ENCODE results near the gene CEP290.

The CEP290 gene

DNA sequence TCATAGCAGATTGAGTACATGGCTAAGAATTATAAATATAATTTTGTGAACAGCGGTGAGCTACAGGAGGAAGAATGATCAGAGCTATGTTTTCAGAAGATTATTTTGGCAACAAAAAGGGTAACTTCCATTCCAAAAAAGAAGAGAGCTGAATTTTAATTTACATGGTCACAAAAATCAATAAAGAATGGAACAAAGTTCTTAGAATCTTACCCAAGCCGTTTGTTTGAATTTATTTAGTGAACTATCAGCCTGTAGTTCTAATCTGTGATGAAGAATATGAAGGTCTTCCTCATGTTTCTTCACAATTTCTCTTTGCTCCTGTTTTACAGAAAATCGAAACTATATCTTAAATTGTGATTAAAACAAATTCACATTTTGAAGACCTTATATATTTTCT is 58.3 kb downstream of the CEP290 start:
- TF ChIP-seq, protein P1, sequence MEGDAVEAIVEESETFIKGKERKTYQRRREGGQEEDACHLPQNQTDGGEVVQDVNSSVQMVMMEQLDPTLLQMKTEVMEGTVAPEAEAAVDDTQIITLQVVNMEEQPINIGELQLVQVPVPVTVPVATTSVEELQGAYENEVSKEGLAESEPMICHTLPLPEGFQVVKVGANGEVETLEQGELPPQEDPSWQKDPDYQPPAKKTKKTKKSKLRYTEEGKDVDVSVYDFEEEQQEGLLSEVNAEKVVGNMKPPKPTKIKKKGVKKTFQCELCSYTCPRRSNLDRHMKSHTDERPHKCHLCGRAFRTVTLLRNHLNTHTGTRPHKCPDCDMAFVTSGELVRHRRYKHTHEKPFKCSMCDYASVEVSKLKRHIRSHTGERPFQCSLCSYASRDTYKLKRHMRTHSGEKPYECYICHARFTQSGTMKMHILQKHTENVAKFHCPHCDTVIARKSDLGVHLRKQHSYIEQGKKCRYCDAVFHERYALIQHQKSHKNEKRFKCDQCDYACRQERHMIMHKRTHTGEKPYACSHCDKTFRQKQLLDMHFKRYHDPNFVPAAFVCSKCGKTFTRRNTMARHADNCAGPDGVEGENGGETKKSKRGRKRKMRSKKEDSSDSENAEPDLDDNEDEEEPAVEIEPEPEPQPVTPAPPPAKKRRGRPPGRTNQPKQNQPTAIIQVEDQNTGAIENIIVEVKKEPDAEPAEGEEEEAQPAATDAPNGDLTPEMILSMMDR (IDR thresholded peaks at IDR 0.05; ENCODE audit: borderline replicate concordance, insufficient read depth, low read depth, low read length): no peak
- no peak overlapping the region for H3K4me3 ChIP-seq (ENCODE audit: low read depth, low read length)

DNA sequence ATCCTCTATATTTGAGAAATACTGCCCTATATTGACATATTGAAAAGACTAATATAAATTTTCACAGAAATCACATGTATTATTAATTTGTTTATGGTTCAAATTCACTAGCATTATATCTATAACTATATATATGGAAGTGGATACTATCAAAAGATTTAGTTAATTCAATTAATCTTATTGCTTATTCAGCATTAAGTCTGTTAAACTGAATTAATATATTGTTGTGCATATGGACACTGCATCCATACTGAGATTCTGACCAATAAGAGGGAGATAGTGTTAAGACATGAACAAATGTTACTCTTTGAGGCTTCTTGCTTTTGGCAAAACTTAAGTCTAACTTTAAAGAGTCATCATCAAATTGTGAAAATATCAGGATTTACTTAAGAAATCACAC is 60.6 kb downstream of the CEP290 start:
- TF ChIP-seq, protein P1 (IDR thresholded peaks at IDR 0.05; ENCODE audit: borderline replicate concordance, insufficient read depth, low read depth, low read length): no peak

DNA sequence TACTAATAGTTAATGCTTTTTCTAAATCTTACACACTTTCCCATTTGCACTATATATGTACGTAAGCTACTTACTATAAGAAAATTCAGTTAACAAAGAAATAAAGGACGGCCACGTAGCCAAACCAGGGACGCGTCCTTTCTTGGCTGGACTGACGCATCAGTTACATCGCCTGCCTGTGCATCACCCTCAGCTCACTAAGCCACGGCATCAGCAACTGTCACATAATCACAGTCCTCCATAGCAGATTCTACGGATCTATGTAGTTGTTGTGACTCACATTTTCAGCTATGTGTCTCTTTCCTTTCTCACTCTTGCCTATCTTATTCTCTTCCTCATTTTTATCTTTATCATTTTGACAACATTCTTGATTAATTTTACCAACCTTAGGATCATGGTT is 74.6 kb downstream of the CEP290 start:
- TF ChIP-seq, protein P1 (IDR thresholded peaks at IDR 0.05; ENCODE audit: borderline replicate concordance, insufficient read depth, low read depth, low read length): no peak
- no peak overlapping the region for H3K4me3 ChIP-seq (ENCODE audit: low read depth, low read length)

More for the DNA sequence above, 60.6 kb downstream of the CEP290 start:
- no peak overlapping the region for H3K4me3 ChIP-seq (ENCODE audit: low read depth, low read length)

DNA sequence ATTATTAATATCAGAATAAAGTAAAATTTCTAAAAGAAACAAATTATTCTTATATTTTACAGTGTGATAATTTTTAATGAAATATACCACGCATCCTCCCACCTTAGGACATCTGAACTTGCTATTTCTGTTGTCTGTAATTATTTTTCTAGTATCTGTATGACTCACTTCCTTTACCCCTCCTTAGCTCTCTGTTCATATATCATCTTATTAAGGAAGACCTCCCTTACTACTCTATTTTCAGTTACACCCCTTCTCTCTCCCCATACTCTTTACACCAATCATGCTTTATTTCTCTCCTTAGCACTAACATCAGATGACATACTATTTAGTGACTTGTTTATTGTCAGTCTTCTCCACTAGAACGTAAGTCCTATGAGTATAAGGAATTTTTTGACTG is 78.5 kb downstream of the CEP290 start:
- no peak overlapping the region for H3K4me3 ChIP-seq (ENCODE audit: low read depth, low read length)
- TF ChIP-seq, protein P1 (IDR thresholded peaks at IDR 0.05; ENCODE audit: borderline replicate concordance, insufficient read depth, low read depth, low read length): no peak

DNA sequence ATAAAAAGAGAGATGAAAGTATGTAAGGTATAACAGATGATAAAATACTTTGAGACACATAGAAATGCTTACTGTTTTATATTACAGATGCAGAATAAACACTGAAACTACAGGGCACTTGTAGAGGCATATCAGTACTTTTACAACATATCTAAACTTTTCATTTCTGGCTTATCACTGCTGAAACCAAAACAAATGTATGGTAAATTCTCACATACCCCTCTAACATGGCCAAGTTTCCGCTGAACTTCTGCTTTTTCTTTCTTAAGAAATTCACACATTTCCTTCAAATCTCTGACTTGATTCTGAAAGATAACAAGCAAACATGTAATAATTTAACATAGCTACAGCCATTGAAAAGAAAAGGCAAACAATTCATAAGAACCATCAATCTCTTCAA is 79.4 kb downstream of the CEP290 start:
- H3K4me3 ChIP-seq (ENCODE audit: low read depth, low read length): no peak overlapping the region
- TF ChIP-seq, protein P1 (IDR thresholded peaks at IDR 0.05; ENCODE audit: borderline replicate concordance, insufficient read depth, low read depth, low read length): no peak

DNA sequence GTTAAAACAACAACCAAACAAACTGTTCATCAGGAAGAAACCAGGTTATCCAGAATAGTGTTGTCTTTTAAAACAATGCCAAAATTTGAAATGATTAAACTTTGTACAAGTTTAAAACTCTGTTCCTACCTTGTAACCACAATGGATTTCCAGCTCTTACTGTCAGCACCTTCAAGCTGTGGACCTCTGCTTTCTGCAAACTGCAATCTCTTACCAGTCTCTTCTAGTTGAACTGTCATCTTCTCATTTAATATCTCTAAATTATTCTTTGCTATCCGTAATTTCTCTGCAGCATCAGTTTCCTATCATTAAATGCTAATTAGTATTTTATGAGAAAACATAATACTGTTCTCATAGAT is 83.2 kb downstream of the CEP290 start:
- TF ChIP-seq, protein P1 (IDR thresholded peaks at IDR 0.05; ENCODE audit: borderline replicate concordance, insufficient read depth, low read depth, low read length): no peak
- H3K4me3 ChIP-seq (ENCODE audit: low read depth, low read length): no peak overlapping the region

DNA sequence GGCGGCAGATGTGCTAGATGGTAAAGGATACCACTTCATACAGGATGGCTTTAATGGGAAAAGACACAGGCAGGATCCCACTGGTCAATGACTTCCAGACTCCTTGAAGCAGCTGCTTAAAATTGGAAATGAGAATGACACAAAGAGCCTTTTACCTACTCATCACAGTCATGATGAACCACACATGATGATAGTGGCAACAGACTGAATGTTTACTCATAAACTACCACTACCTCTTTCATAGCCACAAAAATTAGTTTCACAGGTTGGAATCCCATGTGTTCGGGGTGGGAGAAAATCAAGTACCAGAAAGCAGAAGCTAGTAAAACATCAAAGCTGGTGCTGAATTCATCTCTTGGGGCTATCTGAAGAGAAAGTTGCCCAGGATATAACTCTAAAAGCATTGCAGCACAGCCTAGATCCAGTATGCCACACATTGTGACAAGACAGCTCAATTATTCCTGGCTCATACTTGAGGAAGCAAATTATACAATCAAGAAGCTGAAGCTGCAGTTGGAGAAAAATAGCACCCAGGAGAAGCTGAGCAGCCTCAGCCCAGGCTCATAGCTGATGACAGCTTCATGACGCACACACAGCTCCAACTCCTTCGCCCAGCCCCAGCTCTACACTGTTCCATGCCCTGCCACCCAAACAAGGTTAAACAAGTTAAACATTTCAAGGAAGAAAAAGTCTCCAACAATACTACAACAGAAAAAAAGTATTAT is 83.7 kb downstream of the CEP290 start:
- TF ChIP-seq, protein P1 (IDR thresholded peaks at IDR 0.05; ENCODE audit: borderline replicate concordance, insufficient read depth, low read depth, low read length): no peak
- H3K4me3 ChIP-seq (ENCODE audit: low read depth, low read length): no peak overlapping the region
